Daoy (cell line): ENCODE results near the gene SEC16B. TPM values are rescaled to one million over a fixed set of nuclear protein-coding genes. Genes with fewer than 3 reads are reported as not detected.
A peak's percentile ranks its signal among the peaks of the same experiment; 100 is the strongest.

Source experiments
- DNase-seq: peaks from one replicate; pipeline ENCODE4 v3.0.0-alpha.2; 2015; ENCODE audit warnings: low read depth
- total RNA-seq: library from RNA; depleted of rRNA; stranded (reverse); fragments of >200 nt; shearing (Covaris generic); gene quantifications from 2 replicates; pipeline ENCODE4 v1.2.3, GENCODE V29; 2014

The SEC16B gene
- total RNA-seq, 1 experiment from 2014 or later = 0.46 TPM

DNA sequence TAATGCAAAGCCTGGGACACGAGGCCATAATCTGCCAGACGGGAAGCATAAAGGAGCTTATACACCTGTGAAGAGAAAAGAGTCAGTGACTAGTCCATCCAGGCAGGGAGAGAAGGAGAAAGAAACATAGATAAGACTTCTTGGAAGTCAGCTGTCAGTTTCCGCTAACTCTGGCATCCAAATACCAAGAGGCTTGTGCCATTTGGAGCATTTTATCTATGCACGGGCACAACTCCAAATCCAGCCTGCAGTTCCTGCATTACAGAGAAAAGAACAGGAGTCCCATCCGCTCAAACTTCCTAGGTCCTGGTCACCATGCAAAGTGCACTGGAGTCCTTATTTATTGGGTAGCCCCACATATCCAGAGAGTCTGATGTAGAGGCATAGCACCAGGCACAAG, 27.9 kb downstream of the SEC16B start:
- no peak for DNase-seq

DNA sequence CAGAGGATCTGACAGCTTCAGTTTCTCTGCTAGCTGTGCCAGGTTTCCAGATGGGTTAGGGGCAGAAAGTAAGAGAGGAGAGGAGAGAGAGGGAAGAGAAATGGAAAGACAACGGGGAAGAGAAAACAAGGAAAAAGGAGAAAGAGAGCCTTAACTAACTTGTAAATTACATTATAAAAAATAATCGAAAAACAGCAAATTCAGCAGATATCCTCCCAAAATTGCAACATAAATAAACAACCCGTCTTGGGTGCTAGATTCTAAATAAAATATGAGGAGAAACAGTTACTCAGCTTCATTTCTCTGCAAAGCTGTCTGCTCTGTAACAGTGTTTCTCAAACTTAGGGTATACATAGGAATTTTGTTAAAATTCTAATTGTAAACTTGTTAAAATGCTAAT, 29.2 kb downstream of the SEC16B start:
- no peak for DNase-seq

DNA sequence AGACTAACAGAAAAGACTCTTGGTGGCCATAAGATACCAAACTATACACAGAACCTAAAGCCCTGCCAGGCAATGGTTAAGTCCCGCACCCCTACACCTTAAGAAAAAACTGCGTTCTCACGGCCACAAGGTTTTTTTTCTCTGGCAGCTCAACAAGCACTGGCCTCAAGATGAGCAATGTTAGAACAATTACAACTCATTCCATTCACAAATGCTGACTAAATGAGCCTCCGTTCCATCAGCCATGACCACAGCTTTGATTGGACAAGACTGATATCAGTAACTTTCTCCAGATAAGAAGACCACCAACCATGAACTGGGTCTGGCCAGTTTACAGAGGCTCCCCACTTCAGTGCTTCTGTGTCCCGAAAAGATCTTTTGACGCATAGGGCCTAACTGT, 31.9 kb downstream of the SEC16B start:
- DNase-seq = peak; percentile 29

DNA sequence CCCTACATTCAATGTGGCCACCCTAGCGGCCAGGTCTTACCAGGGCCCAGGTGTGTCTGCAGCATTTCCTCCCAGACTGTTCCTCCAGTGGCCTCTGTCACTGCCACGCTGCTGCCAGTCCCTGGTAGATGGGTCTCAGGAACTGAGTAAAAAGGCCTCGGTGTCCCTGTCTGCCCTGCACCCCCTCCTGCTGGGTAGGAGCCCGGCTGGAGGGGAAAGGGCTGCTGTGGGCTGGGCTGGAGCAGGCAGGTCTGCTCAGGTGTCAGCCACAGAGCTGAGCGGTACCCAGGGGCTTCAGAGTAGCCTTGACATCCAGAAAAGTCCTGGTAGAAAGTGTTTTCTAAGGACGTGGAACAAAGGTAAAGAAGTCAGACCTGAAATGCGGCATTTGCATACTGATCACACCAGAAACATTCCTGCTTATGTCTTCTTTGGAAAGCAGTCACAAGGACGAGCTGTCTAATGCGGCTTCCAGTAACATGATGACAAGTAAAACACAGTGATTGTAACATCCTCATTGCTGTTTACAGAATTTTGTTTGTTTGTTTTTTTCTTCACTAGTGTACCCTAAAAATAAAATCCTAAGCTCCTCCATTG, 32.6 kb downstream of the SEC16B start:
- no peak for DNase-seq

DNA sequence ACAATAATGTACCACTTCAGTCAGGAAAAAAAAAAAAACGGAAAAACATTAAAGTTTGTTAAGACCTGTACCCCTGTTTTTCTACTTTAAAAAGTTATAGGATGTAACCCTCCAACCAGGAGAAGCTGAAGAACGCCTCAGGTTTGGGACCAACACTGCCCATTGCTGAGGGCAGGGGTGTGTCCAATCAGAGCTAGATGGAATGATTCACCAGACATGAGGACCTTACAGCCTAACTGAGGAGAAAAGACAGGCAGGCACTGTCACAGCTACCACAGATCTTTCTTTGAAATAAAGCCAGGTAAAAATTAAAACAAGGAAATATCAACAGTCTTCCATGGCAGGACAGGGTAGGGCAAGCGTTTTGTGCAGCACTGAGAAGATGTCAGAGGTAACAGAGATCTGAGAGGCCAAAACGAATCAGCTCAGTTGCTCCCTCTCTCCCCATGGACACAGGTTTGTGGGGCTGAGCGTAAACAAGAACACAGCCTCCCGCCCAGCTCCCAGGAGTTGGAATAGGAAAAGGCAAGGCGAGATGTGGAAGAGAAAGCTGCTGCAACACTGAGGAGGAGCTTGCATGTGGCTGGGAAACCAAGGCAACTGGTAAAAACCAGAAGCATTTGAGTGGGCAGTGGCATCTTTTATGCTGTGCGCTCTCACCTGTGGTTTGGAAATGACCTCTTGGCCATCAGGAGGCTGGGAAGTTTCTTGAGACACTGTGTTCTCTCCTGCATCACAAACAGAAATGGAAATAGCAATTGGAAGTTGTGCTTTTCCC, 34.0 kb downstream of the SEC16B start:
- no peak for DNase-seq

DNA sequence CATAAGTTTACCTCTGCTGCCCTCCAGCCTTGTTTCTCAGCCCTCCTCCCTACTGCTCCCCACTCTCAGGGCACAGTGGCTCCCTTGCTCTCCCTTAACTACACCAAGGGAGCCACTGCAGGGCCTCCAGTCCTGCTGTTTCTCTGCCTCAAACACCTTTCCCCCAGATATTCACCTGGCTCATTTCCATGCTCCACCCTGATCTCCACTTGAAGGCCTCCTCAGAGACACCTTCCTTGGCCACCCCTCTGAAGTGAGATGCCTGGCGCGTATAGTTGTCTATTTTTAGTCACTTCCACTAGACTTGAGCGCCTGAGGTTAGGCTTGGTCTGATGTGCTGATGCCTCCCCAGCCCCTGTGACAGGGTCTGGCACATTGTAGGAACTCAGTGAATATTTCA, 34.9 kb downstream of the SEC16B start:
- no peak for DNase-seq

DNA sequence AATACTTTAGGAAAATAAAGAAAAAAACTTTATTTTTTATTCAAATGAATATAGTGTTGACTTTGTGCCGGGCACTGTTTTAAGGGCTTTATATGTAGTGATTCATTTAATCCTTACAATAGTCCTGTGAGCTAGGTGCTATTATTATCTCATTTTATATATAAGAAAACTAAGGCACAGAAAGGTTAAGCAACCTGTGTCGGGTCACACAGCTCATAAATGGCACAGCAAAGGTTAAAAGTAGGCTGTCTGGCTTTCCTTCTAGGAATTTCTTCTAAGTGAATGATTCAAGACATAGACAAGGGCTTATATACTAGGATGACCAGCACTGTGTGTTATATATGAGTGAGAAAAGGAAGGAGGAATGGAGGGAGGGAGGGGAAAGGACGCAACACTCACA, 35.4 kb downstream of the SEC16B start:
- DNase-seq = no peak

DNA sequence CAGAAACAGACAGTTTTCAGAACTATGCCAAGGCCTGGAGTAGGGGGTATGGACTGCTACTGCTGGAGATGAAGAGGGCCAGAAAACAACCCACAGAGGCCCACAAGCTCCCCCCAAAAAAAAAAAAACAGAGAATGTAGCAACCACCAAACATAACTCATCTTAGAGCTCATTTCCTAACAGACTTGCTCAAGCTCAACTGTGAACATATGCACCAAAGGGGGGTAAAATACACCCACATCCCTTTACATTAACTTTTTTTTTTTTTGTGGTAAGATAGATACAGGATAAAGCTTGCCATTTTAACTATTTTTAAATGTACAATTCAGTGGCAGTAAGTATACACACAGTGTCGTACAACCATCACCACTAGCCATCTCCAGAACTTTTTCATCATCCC, 36.0 kb downstream of the SEC16B start:
- DNase-seq = no peak

DNA sequence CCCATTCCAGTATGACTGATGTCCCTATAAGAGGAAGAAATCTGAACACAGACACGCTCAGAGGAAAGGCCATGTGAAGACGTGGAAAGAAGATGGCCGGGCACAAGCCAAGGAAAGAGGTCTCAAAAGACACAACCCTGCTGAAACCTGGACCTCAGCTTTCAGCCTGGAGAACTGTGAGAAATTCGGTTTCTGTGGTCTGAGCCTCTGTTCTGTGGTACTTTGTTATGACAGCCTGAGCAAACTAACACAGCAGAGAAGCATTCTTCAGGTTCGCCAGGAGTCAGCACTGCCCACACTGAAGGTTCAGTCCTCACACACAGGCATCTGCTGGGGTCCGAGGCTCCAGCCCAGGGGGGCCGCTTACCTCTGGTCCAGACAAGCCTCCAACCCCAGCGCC, 37.7 kb downstream of the SEC16B start:
- no peak for DNase-seq

DNA sequence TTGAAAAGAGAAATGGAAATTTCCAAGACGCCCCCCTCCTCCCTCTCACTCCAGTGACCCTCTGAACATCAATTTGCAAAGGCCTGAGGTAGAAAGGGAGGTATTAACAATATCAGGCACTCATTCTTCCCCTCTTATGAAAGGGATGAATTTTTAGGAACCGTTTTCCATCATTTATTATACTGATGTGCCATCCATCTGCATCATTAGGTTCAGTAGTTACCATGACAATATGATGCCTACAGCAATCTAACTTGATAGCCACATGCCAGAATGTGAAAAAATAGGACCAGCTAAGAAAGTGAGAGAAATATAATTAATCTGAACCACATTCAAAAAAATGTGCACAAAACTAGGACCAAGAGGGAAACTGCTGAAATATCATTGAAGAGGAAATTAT, 40.9 kb downstream of the SEC16B start:
- no peak for DNase-seq

DNA sequence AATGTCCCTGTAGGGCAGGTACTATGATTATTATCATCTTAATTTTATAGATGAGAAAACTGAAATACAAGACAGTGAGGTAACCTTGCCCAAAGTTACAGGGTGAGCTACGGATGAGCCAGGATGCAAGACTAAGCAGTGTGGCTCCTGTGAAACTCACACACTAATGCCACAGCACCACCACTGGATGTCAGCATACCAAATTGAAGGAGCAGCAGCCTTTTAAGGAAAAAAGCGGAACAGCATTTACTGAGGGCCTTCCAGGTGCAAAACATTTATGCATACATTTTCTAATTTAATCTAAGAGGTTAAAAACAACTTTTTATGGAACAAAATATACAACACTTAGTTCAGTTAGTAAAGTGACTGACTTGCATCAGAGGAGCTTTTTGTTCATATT, 41.7 kb downstream of the SEC16B start:
- DNase-seq = no peak

DNA sequence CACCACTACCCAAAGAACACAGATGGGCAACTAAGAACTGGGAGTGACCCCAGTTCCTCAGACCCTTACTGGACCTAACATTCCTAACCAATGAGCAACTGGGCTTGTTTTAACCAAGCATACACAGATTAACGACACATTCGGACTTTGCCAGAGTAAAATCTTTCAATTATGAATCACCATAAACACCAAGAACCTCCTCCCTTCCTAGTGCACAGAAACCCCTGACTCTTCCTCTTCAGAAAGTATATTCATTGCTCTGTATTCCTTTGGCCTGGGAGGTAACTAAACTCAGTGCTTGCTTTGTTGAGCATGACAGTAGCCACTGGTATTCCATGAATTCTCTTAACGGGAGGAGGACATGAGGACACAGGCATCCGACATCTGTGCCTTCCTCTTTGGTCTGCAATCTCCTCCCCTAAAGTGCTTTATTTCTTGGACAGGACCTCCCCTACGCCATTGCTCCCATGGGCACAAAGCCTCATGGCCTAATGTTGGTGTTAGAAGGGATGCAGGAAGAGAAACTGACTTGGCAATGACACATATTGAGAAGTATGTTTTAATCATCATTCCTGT, 42.7 kb downstream of the SEC16B start:
- peak; percentile 23 for DNase-seq

DNA sequence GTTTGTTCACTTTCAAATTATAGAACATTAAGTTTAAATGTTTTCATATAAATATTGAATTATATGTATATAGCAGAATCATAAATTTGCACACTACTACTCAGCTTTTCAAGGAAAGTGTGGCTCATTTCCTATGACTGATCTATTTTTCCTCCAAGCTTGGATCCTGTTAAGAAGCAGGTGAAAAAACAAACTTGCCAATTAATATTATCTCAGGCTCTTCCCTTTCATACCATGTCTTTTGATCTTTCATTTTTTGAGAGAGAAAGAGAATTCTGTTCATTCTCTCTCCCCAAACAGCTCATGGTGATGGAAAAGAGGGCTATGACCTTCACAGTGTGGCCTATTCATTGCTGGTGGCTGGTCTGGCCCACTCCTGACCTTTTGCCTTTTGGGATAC, 43.7 kb downstream of the SEC16B start:
- no peak for DNase-seq

DNA sequence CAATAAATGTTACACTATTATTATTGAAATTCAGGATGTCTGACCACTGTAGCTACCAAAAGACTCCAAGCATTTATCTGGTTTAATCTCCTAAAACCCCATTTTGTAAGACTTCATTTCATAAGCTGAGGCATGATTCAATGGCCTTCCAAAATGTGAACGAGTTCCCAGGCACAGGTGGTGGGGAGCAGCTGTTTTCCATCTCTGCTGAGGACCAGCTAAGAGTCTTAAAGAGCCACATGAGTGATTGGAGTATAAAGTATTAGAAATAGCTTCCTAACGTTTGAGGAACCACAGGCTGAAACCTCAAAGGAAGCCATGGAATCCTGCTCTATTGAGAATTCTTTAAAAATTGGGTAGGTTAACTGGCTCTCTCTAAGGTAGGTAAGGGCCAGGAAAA, 44.9 kb downstream of the SEC16B start:
- DNase-seq = no peak

DNA sequence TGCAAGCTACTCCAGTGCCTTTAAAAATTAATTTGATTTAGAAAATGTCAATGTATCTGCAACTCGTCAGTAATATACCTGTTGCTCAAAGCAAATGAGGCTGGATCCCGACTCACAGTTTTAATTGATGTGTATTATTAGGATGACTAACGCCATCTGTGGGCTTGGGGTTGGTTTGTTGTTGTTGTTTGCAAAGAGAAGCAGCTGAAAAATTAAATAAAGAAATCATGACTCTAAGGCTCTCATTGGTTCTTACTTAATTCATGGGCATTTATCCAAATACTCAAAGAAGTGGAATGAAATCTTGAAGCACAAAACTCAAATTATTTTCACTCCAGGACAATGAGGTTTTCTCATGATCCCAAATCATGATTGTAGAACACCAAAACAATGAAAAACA, 46.4 kb downstream of the SEC16B start:
- no peak for DNase-seq

DNA sequence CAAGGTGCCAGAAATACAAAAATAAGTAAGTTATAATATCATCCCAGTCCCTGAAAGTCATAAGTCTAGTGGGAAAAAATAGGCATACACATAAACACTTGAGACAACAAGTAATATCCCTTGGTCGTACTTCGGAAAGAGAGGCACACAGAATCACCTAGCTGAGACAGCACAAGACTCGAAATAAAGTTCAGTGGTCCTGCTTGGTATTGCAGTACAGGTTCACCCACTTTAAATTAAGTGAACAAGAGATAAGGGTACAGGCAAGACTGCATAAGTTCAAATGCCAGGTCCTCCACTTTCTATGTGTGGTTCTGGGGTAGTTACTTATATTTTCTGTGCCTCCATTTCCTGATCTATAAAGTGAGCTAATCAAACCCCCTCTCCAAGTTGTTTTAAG, 47.6 kb downstream of the SEC16B start:
- no peak for DNase-seq

DNA sequence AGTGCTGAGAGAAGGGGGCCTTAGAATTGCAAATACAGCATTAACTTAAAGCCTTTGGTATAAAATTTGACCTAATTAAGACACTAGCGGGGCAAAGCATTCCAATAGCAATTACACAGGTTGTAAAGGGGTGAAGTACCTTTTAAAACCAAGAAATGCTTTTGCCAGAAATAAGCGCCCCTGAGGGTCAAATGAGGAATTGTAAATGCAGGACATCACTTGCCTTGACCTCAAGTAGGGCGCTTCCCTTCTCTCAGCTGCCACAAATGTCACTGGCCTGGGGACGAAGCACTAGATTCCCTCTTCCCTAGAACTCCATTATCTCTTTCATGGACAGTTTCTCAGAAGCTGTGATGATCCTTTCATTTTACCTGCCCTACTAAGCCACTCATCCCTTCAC, 48.3 kb downstream of the SEC16B start:
- DNase-seq = no peak

DNA sequence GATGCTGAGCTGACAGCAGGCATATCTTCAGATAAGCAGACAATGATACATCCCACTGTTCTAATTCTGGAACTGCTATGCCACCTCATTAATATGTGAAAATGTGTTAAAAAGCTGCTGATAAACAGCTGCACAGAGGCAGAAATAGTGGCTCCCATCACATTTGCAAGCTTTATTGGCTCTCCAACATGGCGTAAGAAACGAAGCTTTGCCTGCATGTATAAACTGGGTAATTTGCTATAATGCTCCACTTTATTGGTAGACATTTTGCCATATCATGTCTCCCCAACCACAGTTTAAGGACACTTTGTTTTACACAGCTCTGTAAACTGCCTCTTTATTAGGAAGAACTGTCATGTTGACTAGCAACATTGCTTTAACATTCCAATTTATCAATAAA, 49.8 kb downstream of the SEC16B start:
- no peak for DNase-seq

DNA sequence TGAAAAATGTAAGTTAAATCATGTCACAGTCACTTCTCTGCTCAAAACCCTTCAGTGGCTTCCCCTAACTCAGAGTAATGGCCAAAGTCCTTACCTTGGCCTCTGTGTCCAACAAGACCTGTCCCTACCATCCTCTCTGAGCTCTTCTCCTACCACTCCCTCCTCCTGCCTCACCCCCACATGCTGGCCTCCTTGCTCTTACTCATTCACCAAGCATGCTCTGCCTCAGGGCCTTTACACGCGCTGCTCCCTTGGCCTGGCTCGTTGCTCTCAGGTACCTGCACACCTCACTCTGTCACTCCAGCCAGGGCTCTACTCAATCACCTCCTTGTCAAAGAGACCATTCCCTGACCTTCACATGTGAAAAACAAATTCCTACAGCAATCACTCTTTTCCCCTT, 54.2 kb downstream of the SEC16B start:
- no peak for DNase-seq

DNA sequence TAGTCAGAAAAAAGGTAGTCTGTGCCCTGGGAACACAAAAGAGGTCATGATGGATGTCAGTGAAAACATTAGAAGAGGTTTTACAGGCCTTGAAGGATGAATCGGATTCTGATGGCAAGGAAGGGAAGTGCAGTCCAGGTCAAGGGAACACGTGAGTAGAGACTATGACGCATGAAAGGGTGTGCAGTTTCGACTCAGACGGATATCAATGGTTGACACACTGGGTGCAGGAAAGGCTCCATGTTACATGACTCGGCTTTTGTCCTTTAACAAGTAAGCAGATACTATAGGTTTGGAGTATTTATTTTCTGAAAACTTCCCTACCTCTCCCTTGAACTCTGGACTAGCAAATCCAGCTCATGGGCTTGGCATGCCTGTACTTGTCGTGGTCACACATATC, 55.3 kb downstream of the SEC16B start:
- no peak for DNase-seq

DNA sequence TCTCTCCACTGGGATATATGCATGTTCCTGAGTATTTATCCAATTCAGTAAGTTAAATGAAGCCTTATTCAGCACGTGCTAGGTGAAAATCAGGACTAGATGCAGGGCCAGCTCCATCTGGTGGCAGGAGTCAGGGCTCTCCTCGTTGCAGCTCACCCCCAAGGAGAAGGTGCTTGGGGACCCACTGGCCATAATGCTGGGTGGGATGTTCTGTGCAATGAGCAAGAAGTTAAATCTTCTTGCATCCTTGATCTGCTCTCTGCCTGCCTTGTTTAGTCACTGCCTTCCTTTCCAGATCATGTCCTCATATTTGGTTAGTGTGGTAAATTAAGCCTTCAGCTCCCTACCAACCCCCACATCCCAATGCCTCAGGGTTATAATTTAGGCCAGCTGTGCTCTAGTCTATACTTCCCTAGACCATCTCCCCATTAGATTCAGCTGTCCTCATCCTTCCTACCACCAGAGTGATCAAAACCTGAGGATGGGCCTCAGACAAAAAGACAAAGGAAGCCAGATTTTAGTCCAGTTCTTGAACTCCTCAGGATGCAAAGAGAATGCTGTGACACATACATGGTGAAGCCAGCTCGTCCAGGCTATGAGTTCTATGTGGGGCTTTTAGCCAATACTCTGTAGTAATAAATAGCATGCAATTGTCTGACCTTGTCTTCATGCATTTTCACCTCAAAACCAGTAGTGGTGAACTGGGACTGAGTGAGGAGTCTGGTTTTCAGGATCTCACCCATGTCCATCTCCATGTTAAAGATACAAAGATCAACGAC, 55.9 kb downstream of the SEC16B start:
- DNase-seq = no peak

DNA sequence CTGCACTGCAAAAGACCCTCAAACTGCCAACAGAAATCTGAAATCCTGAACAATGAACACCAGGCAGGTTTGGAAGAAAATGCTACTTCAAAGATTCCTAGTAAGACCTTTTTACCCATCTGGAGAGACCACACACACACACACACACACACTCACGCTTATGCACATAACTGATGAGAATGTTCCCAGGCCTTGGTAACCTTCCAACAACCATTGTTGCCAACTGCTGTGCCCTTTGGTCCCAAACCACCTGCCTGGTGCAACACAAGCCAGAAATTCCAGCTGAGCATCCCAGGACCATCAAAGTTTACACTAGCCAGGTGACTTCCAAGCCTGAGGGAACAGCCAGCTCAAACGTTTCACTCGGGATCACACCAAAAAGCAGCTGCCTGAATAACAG, 56.9 kb downstream of the SEC16B start:
- DNase-seq = no peak

DNA sequence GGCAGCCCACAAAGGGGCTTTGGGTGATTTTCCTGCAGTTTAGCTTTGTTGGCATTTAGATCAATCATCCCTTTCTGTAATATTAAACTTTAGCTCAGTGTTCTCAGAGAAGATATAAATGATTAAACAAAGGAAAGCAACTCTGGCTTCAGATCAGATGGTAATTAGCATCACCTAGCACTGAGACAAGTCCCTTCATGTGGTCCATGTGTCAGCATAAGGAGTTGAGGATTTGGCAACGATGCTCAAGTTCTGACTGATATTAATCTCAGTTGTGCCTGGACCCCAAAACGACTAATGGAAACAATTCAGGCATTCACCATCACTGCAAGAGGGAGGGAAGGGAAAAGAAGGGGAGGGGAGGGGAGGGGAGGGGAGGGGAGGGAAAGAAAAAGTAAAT, 60.4 kb downstream of the SEC16B start:
- DNase-seq = no peak
